Putamen (tissue), 1 donor: ENCODE measurements around the gene DISP3.
A peak's percentile ranks its signal among the peaks of the same experiment; 100 is the strongest.

Source experiments
- DNase-seq: peaks from one replicate; pipeline ENCODE4 v3.0.0-alpha.2; 2016; ENCODE audit warnings: low spot score

The DISP3 gene

DNA sequence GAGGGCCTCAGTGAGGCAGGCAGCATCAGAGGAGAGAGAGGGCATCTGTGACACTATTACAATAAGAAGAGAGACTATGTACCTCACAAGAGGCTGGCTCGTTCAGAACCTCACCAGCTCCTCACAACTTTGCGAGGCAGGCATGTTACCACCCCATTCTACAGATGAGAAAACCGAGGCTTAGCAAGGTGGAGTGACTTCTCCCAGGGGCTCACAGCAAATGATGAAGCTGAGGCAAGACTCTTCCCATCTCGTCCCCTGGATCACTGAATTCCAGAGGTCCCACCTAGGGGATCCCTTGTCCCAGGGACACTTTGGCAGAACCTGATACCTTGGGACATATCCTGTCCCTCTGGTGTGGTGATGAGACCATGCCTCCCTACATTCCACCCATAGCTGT, 64.4 kb downstream of the DISP3 start:
- no peak for DNase-seq

DNA sequence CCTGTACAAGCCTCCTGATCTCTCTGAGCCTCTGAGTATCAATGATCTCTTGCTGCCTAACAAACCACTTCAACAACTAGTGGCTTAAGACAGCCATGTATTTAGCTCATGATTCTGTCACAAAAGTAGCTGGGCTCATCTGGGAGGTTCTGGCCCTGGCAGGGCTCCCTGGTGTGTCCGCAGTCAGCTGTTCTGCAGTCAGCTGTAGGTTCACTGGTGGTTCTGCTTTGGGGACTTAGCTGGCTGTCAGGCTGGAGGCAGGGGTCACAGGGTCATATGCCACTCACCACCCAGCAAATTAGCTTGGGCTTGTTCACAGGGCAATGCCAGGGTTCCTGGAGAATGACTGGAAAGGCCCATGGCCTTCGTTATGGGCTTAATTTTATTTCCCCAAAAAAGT, 64.8 kb downstream of the DISP3 start:
- DNase-seq: no peak

DNA sequence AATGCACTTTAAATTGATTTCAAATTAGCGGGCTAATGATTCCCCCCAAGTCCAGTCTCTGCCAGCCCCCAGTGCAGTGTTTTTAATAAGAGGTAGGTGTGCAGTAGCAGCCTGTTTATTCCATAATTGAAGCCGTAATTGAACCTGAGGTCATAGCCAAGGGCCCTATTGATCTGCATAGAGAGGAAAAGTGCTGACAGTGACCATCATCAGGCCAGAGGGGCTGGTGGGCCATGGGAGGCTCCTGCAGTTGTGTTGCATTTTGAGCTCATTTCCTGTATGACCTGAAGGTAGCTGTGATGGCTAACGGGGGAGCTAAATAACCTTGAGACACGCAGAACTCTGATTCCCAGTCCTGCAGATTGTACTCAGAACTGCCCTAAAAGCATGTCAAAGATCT, 67.5 kb downstream of the DISP3 start:
- DNase-seq: no peak

DNA sequence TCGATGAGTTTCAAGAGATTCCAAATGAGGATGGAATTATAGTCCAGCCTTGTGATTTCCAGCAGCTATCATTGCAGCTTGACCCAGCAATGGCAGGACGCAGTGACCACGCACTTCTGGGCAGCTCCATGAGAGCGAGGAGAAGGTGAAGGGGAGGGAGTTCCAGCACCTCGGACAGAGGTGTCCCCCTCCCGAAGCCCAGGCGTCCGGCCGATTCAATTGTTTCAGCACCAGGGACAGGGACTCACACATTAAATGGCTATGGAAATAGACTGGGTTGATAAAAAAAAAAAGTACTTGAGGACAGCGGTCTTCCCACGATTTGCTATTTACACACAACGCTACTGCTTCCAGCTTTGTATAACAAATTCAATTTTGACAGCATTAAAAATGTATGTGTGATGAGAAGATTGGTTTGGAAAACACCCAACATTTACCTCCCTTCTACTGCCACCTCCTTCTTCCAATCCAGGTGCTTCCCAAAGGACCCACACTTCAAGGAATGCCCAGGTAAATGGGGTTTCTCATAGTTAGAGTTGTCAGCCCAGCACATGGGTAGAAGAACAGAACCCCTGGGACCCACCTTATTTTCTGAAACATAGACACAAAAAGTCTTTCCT, 71.8 kb downstream of the DISP3 start:
- peak; percentile 54 for DNase-seq

DNA sequence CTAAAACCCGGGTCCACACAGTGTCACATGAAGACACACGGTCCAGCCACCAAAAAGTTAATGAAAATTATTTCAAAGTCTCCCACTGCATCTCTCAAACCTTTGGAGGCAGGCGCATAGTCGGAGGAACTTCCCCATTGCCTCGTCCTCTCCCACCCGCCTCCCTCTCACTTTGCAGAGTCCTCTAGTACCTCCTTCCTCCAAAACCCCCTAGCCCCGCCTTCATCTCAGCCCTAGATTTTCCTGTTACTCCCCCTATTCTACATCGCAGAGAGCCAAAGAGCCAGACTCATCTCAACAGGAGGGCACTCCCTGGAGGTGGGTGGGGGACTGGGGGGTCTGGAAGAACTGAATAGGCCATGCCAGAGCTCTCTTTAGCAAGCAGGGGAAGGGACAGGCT, 79.3 kb downstream of the DISP3 start:
- no peak for DNase-seq

DNA sequence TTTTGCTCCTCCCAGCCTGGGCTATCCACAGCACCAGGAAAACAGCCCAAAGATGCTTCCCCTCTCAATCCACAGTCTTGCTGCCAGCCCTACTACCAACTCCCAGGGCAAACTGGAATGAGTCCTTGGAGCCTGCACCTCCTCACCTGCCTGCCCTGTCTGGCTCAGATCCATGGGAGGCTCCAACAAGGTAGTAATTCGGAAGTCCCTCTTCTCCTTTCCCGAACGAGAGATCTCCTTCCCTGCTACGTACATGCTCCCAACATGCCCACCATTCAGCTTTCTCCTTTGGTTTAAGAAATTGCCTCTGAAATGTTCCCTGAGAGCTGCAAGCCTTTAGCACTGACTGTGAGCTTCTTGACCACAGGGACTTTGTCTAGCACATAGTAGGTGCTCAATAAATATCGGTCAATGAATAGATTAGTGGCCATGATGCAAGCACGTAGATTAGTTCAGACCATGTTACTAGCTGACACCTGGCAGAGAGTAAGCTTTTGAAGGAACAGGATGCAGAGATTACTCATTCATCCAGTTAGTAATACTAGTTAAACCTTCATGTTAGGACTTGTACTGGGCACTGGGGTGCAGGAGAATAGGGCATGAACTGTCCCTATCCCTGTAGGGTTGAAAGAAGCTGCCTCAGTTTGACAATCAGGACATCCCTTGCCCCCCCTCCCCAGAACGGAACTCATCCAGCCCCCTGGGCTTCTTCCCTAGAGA, 80.1 kb downstream of the DISP3 start:
- no peak for DNase-seq

DNA sequence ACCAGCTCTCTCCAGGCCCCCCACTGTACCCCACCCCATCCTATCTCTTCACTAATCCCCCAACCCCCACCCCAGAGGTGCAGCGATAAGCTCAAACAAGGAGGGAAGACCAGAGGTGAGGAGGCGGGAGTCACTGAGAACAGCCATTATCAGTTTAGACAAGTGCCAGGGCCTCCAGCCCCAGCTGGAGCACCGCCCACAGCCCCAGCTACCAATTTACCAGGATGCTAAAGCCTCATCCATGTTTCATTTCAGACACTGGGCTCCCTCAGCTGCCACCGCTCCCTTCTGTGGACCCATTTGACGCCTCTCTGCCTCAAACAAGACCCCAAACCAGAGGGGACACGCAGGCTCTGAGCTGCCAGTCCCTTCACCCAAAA, 80.6 kb downstream of the DISP3 start:
- DNase-seq: no peak

DNA sequence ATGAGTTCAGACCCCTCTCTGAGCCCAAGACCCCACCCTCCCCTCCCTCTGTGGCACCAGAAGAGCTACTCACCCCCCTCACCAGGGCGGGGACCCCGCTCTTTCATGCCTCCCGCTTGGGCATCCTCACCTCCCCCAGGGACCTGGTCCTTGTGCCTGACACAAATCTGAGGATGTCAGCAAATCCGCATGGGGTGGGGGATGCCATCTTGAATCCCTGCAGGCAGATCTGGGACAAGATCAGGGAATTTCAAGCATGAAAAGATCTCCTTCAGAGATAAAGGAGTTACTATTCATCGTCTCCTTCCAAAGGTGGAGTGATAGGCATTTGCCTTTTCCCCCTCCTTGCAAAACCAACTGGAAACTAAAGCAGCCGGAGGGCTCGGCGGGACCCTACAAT, 81.1 kb downstream of the DISP3 start:
- no peak for DNase-seq

DNA sequence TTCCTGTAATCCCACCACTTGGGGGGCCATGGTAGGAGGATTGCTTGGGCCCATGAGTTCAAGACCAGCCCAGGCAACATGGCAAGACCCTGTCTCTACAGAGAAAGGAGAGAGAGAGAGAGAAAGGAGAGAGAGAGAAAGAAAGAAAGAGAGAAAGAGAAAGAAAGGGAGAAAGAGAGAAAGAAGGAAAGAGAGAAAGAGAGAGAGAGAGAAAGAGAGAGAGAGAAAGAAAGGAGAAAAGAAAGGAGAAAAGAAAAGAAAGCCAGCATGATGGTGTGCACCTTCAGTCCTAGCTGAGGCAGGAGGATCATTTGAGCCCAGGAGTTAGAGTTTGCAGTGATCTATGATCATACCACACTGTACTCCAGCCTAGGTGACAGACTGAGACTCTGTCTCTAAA, 82.8 kb downstream of the DISP3 start:
- no peak for DNase-seq

DNA sequence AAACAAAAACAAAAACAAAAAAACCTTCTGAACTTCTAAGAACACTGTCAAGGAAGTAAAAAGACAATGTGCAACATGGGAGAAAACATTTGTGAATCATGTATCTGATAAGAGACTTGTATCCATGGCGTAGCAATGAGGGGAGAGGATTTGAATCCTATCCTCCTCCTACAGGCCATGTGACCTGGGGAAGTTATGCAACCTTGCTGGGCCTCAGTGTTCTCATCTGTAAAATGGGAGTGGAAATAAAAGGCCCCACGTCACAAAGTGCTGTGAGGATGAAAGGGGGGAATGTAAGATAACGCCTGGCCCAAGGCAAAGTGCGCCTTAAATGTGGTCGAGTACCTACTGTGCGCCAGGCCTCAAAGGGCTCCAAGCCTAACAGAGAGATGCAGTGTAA, 83.7 kb downstream of the DISP3 start:
- DNase-seq: no peak

DNA sequence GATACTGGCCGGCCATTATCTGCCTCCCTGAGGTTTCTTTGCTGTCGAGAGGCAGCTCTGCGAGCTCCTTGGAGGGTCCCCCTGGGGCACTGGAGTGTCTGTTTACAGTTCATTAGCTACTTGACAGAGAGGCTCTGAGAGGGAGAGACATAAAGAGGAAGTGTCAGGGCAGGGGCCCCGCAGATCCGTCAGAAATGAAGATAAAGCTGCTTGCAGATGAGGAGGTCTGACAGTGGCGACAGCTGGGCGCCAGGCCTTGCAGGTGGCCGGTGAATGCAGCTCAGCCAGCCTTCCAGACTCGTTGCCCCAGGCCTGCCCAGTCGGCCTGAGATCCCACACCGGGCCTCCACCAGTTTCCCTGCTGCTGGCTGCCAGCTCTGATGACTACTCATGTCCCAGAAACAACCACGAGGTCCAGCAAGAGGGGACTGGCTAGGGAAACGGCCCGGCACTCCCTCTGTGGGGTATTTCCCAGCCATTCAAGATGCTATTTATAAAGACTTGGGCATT, 84.7 kb downstream of the DISP3 start:
- no peak for DNase-seq

DNA sequence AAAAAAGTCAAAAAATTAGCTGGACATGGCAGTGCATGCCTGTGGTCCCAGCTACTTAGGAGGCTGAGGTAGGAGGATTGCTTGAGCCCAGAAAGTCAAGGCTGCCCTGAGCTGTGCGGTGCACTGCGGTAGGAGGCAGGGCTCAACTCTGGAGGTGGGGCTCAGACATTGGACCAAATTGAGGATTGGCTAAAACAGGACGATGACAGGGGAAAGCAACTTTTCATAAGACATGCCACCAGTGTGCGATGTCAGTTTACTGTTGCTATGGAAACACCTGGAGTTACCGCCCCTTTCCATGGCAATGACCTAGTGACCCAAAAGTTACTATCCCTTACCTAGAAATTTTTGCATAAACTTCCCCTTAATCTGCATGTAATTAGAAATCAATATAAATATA, 85.3 kb downstream of the DISP3 start:
- DNase-seq: no peak

DNA sequence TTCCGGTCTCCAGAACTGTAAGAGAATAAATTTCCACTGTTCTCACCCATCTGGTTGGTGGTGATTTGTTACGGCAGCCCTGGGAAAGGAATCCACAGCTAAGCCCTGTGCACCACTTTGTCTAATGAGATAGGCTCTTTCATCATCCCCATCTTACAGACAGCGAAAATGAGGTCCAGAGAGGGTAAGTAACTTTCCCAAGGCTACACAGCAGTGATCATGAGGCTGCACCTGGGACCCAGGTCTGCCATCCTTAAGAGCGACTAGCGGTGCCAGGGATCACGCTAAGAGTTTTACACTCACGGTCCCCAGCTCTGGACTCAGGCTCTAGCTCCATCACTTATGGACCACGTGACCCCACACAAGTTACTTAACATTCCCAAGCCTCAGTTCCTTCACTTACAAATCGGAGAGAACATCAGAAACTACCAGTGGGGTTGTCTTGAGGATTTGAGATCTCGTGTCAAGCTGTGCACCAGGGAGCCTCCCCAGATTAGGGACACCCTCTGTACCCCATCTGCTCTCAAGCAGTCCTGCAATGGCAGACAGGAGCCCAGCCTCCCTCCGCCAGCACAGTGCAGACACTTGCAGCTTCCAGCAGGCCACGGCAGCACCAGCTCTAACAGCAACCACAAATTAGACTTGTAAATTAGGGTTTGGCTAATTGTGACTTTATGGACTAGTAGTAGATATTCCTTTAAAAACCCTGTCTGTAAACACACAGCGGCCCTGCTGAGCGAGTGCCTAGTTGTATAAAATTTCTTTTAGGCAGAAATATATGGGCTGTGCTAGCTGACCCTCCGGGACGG, 87.3 kb downstream of the DISP3 start:
- DNase-seq: no peak

DNA sequence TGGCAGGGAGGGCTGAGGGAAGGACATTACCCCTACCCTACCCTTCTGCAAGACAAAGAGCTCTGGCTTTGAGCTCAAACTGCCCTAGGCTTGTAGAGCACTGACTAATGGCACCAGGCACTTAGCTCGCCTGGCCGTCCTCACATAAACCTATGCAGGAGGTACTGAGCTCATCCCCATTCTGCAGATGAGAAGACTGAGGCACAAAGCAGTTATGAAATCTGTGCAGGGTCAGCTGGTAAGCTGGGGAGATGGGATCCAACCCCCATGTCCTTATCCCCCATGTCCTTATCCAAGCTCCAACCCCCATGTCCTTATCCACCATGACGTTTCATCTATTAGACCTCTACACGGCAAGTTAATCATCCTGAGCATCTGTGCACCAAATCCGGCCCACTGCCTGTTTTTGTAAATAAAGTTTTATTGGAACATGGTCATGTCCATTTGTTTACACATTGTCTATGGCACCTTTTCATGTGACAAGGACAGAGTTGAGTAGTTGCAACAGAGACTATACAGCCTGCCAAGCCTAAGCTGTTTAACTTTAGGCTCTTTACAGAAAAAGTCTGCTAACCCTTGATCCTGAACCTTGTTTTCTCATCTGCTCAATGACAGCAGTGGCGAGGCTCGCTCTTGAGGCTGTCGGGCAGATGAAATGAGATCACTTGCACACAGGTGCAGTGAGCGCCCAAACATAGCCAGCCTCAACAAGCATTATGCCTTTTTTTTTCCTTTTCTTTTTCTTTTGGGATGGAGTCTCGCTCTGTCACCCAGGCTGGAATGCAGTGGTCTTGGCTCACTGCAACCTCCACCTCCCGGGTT, 88.5 kb downstream of the DISP3 start:
- no peak for DNase-seq

DNA sequence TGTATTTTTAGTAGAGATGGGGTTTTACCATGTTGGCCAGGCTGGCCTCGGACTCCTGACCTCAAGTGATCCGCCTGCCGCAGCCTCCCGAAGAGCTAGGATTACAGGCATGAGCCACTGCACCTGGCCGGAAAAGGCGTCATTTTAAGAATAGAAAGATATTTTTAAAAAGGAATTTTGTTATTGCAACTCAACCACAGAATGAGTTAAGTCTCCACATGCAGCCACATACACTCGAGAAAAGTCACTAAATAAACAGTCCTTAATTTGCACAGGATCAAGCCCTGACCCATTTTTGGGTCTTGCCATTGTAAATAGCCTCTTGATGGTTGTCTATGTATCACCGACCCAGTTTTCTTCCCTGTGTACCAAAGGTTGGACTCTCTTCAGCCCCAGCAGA, 89.7 kb downstream of the DISP3 start:
- DNase-seq: no peak

DNA sequence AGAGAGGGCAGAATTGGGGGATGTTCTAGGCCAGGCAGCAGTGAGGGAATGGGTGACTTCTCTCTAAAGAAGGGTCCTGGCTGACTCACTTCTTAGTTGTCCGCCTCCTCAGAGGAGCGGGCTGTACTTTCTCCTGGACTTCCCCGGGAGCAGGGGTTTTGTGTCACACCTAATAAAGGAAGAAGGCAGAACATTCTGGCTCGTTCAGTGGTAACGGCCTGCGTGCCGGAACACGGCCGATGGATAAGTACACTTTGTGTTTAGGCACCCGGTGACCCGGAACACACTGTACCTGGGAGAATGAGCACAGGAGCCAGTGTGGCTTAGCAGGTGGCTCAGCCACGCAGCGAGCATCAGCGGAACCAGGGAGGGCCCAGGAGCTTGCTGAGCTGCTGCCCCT, 90.6 kb downstream of the DISP3 start:
- no peak for DNase-seq

DNA sequence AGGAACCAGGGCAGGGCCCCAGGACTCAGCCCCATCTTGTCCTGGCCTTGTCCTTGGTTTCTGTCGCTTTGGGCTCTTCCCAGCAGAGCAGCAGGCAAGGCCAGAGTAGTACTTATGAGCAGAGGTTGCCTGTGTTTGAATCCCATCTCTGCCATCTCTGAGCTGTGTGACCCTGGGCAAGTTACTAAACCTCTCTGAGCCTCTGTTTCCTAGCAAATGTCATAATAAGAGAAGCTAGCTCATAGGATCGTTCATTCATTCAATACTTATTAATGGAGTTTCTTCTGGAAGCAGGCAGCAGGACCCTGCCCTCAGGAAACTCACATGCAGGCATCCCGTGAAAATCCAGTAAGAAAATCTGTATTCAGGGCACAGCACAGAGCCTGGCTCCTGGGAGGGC, 91.0 kb downstream of the DISP3 start:
- no peak for DNase-seq

DNA sequence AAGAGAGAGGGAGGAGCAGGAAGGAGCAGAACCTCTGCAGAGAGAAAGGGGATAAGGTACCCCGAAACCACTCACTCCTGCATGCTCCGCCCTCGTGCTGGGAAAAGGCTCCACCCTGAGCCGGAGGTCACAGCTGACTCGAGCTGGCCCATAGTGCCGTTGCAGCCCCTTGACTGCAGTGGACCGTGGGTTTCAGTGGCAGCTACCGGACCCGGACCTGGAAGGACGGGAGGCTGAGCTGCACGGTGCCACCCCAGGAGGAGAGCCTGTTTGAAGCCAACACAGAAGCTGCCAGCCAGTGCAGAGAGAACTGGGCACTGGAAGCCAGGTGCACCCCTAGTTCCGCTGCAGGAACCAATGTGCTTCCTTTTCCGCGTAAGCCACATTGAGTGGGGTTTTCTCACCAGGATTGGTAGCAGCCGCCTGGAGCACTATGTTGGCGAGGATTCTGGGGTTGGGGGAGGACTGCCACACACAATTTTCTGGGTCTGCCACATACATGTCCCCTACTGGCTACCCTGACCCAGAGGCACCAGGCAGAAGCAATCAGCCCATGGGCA, 91.9 kb downstream of the DISP3 start:
- no peak for DNase-seq

DNA sequence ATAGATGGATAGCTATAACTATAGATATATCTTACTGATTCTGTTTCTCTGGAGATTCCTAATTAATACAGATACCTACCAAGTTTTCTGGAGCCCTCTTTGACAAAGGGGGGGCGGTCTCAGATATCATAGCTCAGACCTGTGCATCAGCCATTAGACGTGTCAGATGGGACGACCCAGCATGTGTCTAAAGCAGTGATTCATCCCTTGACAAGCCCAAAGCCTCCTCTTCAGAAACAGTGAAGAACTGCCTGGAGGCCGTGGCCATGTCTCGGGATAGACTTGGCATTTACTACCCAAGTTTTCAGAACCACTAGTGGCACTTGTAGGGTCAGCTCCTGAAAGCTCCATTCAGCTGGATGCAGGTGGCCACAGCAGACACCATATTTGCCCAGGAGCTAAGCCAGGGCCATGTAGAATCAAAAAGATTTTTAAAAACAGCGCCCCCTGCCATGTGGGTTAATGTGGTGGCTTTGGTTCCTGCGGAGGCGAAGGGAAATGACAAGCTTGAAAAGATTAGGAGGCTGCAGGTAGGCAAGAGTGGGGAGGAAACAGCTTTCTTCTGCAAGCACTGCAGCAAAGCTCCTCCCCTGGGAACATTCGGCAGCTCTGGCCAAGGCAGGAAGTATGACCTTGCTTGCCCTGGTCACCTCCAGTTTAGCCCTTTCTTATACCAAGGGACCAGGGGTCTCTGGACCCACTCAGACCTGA, 93.1 kb downstream of the DISP3 start:
- peak; percentile 24 for DNase-seq

DNA sequence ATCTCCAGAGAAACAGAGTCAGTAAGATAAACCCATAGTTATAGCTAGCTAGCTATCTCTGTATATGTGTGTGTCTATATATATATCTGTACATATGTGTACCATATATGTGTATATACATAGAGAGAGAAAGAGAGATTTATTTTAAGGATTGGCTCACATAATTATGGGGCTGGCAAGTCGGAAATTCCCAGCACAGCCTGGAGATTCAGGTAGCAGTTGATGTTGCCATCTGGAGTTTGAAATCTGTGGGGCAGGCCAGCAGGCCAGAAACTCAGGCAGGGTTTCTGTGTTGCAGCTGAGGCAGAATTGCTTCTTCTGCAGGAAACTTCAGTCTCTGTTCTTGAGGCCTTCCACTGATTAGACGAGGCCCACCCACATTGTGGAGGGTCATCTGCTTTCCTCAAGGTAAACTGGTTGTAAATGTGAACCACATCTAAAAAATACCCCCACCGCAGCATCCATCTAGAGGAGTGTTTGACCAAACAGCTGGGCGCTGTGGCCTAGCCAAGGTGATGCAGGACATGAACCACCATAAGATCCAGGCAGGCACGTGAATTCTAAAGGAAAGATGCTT, 94.2 kb downstream of the DISP3 start:
- no peak for DNase-seq

DNA sequence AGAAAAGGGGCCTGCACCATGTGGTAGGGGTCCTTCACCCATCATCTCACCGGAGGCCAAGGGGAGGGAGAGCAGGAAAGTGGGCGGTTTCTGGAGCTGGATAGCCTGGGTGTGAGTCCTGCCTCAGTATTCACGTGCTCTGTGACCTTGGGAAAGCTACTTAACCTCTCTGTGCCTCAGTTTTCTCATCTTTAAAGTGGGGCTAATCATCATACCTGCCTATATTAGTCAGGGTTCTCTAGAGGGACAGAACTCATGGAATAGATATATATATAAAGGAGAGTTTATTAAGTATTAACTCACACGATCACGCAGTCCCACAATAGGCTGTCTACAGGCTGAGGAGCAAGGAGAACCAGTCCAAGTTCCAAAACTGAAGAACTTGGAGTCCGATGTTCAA, 96.6 kb downstream of the DISP3 start:
- no peak for DNase-seq
